HG02571 (cell line): ENCODE measurements around the gene ZNF385A.

Experiments
- ATAC-seq: cut with Tn5 transposase; IDR thresholded peaks from one replicate; pipeline ENCODE4 v1.9.1; 2021; ENCODE audit warnings: mild to moderate bottlenecking, moderate library complexity; ENCODE audit not compliant: unreplicated experiment

Gene ZNF385A, protein sequence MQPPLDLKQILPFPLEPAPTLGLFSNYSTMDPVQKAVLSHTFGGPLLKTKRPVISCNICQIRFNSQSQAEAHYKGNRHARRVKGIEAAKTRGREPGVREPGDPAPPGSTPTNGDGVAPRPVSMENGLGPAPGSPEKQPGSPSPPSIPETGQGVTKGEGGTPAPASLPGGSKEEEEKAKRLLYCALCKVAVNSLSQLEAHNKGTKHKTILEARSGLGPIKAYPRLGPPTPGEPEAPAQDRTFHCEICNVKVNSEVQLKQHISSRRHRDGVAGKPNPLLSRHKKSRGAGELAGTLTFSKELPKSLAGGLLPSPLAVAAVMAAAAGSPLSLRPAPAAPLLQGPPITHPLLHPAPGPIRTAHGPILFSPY

DNA sequence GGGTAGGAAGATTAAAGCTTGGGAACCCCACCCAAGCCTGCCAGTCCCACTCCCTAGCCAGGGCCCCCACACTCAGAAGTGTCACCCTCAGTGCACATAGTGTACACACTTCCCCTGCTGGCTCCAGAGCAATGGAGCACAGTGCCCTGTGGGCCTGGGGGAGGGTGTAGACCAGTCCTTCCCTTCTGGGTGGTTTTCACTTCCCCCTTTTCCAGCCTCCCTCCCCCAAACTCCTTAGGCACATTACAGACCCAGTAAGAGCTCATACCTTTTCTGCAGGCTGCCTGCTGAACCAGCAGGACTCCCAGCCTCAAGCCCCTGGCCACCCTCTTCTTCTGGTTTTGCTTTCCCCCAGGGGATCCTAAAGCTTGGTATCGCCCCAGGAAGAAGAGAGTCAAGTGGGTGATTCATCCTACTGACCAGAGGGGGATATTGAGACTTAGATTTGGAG lies at the start of gene ZNF385A:
ZNF385A (minus strand) TSS at position 143 of the 451 bp plus-strand sequence. CDS start 219 bp downstream, outside the sequence.
- no peak for ATAC-seq

DNA sequence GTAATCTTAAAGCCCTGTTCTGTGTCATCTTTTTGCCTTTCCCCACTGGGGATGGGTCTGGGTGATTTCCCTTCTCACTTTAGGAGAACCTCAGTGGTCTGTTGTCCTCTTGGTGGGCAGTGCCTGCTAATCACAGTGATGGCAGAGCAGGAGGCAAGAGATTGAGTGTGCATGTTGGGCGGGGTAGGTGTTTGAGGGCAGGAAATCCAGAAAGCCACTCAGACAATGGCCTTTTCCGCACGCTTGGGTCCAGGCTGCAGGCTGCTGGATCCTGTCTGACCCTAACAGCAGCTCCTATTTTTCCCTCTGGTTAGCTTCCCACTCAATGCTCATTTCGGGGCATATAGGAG lies 48.3 kb upstream of the ZNF385A start:
- ATAC-seq = no peak

DNA sequence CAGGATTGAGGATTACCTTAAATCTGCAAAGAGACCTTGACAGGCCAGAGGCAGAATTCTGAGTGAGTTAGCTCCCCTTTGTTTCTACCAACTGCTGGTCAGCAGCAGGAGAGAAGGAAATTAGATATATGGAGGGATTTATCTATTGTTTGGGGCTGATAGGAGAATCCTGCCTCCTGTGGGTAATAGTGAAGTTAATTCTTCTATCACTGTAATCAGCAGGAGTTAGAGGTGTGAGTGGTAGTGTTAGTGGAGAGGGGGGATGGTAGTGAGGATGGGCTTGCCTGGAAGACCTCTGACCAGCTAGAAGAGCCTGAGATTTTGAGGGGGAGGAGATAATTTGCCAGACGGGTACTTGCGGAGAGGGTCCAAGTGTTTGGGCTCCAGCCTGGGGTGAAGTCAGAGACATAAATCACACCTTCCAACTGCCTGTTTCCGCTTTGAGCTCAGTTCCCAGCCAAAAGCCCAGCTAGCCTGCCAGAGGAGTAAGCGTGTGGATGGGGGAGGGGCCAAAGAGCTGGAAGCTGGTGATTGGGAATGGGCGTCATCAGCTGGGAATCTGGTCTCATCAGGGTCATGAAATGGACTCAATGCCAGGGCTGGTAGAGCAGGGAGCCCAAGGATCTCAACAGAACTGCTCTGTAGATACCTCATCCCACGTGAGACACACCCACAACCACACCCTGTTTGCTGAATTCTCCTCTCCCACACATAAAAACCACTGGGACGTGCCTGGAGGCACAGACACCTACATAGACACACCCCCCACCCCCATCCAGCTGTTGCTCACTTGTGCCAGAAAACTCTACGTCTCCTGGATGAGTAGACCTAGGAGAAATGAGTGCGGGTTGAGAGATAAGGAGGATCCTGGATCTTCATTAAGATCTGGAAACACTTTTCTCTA lies 47.6 kb upstream of the ZNF385A start:
- ATAC-seq = no peak

DNA sequence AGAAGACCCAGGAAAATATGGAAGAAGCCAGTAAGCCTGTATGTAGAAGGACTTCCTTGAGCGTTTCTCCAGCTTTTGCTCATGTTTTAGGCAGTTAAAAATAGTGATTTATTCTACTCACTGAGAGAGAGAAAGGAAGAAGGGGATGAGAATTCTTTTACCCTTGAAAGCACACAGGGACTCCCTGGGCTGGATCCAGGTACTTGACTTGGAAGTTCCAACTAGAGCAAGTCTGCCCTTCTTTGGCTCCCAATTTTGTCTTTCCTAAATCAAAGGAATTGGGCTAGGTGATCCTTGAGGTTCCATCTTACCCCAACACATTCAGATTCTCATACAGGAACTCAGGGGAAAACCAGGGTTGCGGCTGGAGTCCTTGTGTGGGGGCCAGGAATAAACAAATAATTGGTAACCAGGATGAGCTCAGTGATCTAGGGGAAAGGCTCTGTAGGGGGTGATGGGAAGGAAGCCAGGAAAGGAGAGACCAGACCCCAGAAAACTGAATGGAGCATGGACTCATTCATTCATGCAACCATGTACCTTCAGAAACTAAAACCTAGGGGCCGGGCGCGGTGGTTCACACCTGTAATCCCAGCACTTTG lies 46.0 kb upstream of the ZNF385A start:
- ATAC-seq = no peak

DNA sequence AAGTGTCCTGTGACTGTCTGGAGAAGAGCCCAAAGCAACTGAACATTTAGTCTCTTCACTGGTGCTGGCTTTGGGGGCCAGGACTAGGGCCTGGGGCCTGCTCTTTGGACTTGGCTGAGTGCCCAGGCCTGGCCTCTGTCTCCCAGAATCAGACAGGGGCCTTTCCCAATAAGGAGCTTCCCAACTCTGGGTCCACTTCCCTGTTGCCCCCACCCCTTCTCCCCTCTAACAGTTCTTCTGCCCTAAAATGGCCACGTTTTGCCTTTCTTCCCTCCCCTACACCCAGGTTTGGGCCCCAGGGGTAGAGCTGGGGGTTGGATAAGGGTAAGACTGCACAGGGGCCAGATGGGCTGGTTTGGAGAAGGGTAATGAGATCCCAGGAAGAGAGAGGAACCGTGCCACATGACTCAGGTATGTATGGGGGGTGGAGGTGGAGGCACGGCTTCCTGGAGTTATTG lies 44.5 kb upstream of the ZNF385A start:
- ATAC-seq = no peak

DNA sequence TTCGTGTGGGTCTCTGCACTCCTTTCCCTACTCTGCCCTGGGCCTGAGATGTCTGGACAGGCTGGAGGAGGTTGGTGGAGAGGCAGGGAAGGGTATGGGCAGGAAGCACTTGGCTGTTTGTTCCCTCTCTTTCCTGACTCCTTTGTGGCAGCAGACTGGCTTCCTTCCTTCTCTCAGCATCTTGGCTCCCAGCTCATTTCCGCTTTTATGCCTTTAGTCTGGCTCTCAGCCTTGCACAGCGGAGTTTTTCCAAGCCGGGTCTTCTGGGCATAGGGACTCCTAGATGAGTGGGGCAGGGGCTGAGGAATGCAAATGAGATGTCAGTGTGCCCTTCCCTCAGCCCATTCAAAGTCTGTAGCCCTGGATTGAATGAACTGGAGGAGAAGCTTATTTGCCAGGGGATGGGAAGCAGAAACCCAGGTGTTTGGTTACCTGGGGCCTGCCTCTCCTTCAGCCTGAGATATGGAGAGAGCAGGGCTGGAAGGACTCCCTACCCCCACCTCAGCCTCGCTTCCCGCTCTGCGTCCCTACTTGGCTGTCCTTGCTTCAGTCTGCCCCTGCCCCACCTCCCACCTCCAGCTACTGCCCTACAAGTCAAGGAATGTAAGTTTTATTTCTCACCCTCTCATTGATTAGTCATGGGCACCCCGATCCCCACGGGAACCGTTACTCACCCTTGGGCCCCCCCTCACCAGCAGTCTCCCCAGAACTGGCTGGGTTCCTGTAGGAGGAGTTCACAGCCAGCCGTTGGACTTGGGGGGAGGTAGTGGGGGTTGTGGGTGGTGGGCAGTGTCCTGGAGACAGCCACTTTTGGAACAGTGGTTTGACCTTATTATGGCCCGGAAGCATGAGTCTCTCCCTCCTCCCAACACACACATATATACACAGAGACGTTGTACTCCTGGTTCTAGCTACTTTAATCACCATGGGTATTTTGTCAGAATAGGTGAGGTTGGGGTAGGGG lies 43.8 kb upstream of the ZNF385A start:
- no peak for ATAC-seq

DNA sequence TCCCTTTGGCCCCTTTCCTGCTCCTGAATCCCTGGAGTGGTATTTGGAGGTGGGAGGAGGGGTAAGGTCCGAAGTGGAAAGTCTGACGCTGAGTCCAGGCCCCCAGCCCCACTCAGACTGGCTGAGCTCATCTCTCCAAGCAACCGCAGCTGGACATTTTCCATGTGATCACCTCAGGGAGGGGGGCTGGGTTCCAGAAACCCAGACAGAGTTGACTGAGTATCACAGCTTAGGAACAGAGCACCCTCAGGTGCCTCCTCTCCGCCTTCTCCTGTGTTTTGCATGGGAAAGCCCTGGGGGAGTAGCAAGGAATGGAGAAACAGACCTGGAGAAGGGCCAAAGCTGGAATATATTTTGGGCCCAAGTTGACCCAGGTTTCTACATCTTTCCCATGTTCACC lies 42.6 kb upstream of the ZNF385A start:
- ATAC-seq = no peak

DNA sequence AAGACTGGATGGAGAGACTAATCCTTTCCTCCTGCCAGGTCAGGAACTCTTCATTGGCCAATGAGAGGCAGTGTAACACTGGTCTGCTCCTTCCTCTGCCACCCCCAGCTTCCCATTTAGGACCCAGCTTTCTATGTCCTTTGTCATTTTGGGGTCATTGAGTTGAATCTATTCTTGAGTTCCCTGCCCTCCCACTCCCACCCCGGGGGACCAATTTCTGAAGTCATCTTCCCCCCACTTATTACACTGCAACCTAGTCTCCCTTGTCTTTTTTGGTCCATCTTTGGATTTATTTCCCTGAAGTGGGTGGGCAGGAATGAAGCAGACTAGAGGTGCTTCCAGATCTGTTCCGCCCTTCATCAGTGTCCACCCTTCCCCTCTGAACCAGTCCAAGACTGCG lies 42.2 kb upstream of the ZNF385A start:
- ATAC-seq = no peak

DNA sequence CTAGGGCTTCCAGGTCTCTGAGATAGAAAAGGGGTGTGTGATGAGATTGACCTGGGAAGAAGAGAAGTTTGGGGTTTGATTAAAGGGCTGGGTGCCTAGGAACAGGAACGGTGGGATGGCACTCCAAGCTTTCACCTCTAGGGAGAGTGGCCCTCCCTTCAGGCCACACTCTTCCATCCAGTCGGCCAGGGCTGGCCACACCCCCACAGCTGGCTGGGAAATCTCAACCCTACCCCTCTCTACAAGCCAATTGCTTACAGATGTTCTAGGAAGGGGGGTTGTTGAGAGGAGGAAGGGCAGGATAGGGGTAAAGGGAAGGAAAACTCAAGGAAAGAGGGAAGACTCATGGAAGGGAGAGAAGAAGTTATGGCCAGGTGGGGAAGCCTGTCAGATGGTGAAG lies 41.2 kb upstream of the ZNF385A start:
- ATAC-seq = no peak

DNA sequence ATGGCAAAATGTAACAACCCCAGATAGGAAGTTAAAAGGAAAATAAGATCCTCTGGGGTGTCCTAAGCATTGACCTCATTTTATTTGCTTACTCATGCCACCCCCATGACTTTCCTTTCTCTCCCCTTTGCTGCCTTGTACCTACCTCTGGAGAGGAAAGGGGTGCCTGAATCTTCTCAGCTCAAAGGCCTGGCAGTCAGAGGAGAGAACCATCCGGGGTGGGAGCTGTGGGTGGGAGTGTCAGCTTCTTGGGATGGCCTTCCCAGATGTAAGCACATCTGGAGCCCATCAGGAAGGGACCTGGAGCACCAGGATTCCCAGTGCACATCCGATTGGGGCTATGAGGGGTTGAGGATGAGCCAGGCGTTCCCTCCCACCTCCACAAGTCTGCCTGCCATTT lies 39.7 kb upstream of the ZNF385A start:
- no peak for ATAC-seq

DNA sequence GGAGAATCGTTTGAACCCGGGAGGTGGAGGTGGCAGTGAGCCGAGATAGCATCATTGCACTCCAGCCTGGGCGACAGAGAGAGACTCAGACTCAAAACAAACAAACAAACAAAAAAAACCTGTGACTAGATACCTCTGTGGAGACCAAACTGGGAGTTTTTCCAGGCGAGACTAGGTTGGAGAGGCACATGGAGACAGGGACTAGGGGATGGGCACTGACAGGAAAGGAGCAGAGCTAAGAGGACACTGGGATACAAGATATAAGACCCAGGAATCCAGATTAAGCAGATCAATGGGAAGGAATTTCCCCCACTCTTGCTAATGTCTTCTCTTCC lies 39.2 kb upstream of the ZNF385A start:
- no peak for ATAC-seq

DNA sequence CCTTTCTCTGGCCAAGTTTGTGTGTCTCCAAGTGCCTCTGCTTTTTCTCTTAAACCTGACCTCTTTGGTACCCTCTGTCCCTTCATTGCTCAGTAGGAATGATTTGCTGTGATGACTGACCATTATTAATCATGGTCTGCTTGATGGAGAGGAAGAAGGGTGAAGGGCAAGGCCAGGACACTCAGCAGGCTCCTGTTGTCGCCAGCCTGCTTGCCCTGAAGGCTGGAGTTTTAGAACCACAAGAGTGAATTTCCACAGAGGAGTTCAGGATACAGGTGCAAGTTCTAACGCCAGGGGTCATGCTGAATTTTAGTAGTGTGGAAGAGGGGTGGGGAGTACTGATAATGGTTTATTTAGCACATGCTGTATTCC lies 37.3 kb upstream of the ZNF385A start:
- ATAC-seq = no peak

DNA sequence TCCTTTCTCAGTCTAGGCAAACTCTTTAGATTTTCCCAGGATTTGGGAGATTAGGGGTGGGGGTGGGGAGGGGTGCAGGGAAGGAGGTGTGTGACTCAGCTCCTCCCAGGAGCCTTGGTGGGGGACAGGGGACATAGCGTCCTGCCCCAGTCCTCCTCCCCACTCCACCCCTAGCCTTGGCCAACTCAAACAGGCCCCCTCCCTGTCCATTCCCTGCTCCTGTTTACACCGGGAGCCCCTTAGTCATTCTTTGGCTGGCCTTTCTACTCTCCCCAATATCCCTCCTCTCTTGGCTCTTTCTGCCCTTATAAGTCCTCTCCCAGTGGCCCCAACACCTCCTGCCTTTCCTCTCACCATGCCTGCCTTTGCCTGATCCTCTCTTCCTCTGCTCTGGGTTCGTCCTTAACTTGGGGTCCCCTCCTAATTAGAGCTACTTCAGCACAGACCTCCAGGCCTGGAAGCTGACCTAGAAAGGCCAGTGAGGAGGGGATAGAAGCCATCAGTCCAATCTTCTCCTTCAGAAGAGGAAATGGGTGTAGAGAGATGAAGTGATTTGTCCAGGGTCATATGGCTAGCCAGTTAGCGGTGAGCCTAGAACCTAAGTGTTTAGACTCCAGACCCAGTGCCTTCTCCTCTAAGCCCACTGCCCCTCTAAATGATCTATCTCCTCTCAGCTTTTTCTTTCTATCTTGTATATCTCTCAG lies 36.8 kb upstream of the ZNF385A start:
- no peak for ATAC-seq

DNA sequence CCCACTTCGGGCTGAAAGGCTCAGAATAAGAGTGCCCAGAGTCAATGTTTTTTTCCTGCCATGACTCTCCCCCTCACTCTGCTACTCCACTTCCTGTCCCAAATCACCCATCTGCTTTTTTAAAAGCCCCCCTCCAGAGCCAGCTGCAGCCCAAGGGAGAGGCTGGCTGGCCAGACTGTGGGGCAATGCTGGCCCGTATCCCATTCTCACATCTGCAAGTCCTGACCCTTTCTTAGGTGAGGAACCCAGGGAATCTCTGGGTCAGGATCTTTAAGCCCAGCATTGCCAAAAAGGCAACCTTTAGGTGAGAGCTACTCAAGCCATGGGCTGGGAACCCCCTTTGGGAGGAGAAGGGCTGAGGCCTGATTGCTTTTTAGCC lies 36.2 kb upstream of the ZNF385A start:
- ATAC-seq = no peak

DNA sequence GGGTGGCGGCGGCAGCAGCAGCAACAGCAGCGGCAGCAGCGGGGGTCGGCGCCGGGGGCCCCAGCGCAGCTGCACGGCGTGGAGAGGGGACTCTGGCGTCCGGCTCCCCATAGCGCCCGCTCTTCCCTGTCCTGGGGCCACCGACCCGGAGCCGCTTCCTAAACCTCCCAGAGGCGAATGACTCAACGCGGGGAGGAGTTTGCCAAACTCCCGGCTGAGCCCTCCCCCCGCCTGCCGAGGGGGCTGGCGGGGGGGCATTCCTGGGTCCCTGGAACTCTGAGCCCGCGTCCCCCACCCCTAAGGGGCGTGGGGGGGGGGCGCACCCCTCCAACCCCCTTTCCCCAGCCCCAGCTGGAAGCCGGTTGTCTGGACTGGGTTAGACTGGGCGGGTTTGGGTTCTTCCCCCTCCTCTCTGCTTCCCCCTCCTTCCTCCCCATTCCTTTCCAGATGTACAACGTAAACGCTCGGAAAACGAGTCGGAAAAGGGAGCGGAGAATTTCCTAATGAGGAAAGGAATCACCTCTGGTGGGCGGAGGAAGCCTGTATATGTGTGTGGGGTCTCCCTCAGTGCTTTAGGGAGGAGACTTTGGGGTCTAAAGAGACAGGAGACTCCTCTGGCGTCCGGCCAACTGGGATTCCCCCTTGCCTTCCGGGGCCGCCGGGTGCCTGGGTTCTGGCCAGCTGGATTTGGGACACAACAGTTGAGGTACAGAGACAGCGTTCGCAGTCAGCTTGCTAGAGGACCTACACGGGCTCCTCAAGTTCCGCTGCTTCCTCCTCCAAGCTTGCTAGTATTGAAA lies 34.8 kb upstream of the ZNF385A start, which contains the start of gene ITGA5:
ITGA5 (minus strand) TSS at position 179 of the 800 bp plus-strand sequence; CDS start at position 111, 68 bp downstream.
- no peak for ATAC-seq

DNA sequence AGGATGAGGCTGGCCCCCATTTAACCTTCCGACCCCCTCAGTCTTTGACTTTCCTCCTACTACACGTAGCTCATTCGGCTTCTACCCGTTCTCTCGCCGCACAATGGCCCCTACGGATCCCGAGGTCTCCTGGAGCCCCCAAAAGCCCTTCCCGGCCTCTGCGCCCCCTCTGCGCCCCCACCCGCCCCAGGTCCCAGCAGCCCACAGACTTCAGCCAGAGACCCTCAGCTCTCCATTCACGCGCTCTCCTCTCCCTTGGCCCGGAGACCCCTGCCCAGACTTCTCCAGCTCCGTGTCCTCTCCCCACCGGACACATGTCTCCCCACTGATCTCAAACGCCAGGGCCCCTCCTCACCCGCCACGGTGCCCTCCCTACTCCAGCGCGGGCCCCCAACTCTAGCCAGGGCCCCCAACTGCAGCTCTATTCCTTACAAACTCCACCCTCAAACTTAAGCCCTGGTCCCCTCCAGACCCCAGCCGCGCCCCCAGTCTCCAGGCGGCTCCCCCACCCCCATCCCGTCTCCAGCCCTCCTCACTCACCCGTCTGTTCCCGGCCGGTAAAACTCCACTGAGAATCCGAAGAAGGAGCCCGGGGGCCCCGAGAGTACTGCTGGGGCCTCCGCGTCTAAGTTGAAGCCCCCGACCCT lies 34.0 kb upstream of the ZNF385A start:
- no peak for ATAC-seq

DNA sequence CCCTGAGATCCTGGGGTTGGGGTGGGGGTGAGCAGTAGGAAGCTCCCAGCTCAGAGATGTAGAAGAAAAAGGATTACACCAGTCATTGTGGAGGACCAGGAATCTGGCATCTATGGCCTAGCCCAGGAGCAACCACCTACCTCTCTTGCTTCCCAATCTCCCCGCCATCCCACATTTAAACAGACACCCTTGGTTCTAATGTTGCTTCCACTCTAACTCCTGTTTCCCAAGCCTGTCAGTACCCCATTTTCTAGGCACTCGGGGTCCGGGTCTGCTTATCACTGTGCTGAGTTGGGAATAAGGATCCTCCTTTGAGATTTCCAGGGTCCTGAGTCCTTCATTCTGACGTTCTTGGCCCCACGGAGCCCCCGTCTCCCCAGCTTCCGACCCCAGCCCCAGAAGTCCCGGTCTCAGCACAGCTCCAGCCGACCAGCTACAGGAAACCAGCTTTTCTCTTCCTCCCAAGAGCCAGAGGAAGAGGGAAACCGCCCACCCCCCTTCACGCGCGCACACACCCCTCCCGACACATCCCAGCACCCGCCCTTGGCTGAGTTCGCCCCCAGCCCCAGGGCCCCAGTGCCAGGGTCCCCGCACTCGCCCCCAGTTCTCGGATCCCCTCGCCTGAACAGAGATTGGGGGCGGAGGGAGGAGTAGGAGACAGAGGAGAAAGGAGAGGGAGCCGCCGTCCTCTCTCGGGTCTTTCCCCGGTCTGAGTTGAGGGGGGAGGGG lies 33.3 kb upstream of the ZNF385A start:
- ATAC-seq = no peak
